HG03139 (cell line): ENCODE measurements around the gene ZNF444.
A peak's percentile ranks its signal among the peaks of the same experiment; 100 is the strongest.

ENCODE experiments used
- ATAC-seq: cut with Tn5 transposase; IDR thresholded peaks from one replicate; pipeline ENCODE4 v1.9.1; 2021; ENCODE audit not compliant: unreplicated experiment

The ZNF444 gene

DNA sequence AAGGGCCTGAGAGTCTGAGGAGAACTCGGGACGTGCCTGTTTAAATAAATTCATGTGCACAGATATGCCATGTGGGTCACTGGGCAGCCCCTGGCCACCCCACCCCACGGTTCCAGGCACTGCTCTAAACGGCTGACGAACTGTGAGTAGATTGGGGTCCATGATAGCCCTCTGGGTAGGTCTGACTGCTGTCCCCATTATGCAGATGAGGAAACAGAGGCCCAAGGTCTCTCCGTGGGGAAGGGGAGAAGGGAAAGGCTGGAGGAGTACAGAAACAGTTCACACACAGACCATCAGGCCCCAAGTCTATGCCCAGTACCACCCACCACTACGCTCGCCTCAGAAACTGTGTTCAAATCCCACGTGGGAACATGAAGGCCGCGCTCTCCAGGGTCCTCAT, 34.1 kb upstream of the ZNF444 start:
- no peak for ATAC-seq

DNA sequence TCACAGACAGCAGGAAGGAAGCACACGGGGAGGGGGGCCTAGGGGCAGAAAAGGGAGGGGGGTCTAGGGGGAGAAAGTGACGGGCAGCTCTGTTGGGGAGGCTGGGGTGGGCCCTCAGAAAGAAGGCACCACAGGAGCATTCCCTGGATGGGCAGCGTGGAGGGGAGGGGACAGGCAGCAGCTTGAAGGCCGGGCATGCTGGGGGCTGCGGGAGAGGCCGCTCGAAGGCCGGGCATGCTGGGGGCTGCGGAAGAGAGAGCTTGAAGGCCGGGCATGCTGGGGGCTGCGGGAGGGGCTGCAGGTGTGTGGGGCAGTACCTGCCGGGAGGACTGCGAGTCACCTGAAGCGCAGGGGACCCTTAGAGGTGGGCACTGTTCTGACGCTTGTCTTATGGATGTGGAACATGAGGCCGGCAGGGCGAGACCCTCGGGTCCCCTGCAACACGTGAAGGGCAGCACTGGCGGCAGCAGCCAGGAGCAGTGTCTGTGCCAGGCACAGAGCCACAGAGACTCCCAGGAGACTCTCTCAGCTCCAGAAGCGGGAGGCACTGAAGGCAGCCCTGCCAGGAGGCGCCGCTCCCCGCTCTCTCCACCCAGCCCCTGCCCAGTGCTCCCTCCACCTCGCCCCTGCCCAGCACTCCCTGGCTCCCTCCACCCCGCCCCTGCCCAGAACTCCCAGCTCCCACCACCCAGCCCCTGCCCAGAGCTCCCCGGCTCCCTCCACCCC, 33.3 kb upstream of the ZNF444 start:
- no peak for ATAC-seq

DNA sequence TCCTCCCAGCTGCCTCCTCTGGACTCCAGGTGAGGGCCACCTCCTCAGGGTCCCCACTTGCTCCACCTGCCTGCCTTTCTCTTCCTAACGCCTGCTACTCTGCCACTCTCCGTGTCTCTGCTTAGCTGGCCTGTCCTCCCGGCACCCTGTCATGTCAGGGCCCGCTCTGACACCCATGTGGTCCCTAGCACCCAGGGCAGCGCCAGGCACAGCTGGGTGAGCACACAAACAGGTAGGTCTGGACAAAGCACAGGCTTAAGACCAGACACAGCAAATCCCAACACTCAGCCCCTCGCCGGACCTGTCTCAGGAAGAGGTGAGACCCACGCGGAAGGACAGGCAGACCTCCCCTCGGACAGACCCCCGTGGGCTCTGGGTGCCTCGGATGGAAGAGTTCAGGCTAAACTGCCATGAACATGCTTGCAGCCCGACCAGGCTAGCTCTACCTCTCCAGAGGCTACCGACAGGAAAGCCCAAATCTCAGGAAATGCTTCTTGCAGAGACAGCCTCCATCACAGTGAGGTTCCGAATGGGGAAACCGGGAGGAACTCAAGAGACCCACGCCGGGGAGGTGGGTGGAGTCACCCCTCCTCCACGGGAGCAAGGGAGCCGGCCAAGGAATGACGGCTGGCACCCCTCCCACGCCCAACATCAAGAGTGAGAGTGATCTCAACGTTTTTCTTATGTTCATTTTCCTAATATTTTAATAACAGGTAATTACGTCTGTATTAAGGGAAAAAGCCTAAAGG, 32.5 kb upstream of the ZNF444 start:
- ATAC-seq: no peak

DNA sequence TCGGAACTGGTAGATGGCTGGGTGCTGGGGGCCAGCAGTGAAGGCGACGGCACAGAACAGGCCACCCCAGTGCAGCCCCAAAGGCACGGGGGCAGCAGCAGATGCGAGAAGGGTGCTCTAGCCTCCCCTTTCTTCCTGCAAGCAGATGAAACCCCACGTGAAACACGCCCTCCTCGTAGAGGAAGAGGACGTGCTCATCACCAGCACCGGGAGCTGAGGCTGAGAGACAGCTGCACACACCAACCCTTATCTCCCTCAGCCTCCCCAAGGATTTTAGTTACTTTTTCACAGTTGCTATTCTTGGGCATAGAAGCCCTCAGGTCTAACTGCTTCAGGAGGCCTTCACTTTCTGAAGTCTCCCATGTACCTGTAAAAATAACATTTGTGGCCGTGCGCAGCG, 31.9 kb upstream of the ZNF444 start:
- no peak for ATAC-seq

DNA sequence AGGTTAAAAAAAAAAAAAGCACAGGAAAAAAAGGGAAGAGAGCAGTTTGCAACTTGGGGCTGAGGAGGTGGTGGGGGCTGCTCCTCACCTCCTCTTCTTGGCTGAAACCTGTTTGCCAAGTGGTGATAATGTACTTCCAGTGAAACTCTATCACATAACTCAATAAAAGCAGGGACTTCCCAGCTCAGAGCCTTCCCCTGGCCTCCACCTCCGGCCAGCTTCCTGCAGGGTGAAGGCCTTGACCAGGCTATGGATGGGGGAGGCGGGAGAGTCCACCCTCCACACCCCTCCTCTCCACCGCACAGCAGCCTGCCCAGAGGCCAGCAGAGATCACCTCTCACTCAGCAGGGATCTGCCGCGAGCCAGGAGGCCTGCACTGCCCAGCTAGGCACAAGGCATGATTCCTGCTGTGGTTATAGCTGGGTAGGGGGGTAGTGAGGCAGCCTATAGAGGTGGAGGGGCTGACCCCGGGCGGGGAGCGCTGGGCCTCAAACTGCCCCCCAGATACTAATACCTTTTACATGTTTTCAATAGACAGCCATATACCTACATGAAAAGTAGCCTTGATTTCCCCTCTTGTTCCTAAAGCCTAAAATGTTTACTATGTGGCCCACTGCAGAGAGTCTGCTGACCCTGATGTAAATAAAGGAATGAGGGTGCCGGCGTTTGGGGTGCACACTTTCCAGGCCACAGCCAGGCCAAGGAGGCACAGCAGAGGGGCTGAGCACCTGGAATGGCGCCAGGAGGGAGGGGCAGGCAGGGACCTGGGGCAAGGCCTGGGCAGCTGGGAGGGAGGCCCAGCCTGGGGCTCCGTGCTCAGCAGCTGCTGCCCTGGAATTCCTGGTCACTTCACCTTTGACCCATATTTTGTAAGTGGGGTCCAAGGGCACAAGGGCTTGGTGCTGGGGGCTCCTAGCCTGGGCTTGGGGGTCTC, 30.3 kb upstream of the ZNF444 start:
- no peak for ATAC-seq

DNA sequence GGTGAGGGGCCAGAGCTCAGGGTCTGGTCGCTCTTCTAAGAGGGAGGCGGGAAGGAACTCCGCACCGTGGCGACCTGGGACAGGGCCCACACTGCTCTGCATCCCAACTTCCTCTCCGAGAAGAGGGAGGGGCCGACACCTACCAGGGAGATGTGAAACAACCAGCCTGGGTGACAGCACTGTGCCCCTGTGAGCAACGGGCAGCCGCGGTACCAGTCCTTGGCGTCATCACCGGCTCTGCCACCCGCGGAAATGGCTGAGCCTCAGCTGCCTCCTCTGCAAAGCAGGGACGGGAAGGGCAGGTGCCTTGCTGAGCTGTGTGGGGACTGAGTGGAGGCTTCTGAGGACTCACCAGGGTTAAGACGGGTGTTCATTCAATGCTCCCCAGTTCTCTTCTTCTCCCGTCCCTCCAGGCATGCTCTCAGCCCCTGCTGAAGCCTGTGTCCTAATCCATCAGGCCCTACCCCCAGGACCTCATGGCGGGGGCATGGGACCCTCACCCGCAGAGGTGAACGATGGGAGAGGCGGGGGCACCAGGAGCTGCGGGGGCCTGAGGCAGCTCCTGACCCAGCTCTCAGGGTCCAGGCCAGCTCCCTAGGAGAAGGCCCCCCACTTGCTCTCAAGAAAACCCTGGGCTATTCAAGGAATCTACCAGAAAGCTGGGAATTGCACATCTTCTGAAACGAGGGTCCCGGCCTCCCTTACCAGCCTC, 29.3 kb upstream of the ZNF444 start:
- ATAC-seq: no peak

DNA sequence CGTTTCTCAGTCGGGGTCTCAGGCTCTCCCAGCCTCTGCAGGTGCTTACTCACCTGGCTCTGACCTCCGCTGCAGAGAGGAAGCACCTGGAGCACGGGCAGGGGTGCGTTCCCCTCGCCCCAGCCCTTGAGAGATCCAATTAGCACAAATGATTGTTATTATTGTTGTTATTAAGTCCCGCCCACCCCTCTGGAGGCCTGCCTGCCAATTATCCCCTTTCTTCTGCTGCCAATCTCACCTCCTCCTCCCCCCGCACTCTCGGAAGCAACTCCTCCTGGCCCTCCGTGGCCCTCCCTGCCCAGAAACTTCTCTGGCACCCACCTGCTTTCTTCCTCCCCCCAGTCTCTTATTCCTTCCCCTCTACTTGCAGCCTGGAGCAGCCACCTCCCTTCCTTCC, 28.8 kb upstream of the ZNF444 start:
- ATAC-seq: no peak

DNA sequence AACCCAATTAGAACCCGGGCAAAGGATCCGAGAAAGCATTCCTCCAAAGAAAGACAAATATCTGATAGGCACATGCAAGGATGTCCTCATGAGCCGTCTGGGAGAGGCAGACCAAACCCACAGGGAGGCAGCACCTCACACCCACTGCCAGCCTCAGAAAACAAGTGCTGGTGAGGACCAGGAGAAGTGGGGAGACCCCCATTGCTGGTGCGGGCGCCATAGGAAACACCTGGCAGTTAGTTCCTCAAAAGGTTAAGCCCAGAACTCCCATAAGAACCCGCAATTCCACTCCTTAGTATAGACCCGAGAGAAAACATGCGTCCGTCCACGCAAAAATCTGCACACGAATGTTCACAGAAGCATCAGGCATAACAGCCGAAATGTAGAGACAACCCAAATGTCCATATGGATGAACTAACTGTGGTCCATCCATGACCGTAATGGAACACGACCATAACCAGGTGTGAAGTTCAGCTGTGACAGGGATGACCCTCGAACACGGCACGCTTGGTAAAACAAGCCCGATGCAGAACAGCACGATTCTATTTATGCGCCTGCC, 27.9 kb upstream of the ZNF444 start:
- ATAC-seq: no peak

DNA sequence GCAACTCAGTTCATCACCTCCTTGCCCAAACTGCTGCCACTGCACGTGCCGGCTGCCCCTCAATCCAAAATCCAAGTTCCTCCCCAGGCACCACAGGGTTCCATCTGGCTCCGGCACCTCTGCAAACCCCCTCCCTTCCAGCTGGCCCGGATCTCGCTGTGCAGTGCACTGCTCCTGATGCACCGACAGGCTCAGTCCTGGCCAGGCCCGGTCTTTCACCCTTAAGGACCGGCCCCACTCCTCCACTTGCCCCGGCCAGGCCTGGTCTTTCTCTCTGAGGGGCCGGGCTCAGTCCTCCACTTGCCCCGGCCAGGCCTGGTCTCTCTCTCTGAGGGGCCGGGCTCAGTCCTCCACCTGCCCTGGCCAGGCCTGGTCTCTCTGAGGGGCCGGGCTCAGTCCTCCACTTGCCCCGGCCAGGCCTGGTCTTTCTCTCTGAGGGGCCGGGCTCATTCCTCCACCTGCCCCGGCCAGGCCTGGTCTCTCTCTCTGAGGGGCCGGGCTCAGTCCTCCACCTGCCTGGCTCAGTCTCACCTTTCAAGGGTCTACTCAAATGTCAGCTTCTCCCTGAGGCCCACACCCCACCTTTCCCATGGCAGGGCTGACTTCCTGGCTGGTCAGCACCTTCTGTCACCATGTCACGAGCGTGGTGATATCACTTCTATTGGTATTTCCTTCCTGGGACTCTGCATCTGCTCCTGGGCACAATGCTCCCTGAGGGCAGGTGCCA, 26.9 kb upstream of the ZNF444 start:
- no peak for ATAC-seq

DNA sequence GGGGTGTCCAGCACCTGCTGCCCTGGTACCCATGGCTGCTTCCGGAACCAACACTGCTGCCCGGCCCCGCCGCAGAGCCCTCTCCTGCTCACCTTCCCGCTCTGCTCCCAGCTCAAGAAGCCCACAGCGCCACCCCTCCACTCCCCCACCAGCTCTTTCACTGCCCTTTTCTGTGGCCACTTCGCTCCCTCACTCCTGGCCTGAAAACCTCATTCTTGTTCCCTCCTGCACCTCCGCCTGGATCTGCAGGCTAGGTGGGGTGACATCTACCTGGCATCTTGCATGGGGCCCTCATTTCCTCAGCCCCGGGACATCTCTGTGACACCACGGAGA, 26.3 kb upstream of the ZNF444 start:
- ATAC-seq: no peak

DNA sequence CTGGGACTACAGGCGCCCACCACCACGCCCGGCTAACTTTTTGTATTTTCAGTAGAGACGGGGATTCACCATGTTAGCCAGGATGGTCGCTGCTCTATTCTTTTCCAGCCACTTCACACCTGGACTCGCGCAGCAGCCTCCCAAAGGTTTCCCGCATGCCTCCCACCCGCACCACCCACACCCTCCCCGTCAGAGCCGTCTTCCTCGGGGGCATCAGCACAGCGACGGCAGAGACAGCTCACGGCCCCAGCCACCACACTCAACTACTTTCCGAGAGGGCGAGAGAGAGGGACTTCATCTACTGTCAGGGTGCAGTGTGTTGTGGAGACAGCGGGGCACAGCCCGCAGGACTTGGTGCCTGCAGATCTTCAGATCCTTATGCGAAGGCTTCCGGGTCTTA, 25.6 kb upstream of the ZNF444 start:
- no peak for ATAC-seq

DNA sequence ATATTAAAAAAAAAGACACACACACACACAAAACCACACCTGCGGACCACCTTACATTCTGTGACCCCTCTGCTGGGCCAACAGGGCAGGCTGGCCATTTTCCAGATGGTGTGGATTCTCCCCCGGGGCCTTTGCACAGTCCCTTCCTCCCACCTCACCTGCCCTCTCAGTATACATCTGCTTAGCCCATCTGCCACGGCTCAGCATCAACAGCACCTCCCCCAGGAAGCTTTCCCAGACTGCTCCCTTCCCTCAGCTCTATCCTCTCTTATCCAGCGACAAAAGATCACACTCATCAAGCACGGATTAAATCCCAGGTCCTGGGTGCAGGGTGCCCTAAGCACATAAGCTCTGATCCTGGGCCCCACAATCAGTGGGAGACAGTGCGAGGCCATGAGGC, 24.5 kb upstream of the ZNF444 start:
- ATAC-seq: no peak

DNA sequence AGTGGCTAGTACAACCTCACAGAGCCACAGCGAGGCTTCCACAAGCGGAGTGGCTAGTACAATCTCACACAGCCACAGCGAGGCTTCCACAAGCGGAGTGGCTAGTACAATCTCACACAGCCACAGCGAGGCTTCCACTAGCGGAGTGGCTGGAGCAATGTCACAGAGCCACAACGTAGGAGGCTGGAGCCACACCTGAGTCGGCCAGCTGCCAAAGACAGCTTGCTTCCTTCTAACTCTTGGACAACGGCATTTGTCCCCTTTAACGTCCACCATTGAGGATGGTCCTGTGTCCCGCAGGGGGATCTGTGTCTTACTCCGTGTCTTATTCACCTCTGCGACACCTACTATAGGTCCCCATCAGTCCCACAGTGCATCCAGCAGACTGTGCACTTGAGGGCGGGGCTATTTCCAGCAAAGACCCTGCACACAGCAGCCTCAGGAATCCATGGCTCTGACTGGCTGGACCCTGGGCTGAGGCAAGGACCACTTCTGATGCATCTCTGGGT, 23.7 kb upstream of the ZNF444 start:
- ATAC-seq: no peak

DNA sequence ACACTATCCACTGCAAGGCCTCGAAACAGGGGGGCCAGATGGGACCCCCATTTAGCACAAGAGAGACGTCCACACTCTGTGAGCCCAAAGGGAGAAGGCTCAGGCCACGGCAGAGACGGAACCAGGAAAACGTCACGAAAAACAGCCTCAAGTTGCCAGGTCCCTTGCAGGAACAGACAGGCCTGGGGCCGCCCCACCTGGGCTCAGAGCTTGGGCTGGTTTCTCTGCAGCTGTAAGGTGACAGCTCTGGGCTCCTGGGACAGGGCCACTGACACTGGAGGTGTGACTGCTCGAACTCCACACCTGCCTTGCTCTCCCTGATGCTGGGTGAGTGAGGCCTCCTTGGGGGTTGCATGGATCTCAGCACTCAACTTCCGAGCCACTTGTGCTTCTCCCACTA, 23.2 kb upstream of the ZNF444 start:
- no peak for ATAC-seq

DNA sequence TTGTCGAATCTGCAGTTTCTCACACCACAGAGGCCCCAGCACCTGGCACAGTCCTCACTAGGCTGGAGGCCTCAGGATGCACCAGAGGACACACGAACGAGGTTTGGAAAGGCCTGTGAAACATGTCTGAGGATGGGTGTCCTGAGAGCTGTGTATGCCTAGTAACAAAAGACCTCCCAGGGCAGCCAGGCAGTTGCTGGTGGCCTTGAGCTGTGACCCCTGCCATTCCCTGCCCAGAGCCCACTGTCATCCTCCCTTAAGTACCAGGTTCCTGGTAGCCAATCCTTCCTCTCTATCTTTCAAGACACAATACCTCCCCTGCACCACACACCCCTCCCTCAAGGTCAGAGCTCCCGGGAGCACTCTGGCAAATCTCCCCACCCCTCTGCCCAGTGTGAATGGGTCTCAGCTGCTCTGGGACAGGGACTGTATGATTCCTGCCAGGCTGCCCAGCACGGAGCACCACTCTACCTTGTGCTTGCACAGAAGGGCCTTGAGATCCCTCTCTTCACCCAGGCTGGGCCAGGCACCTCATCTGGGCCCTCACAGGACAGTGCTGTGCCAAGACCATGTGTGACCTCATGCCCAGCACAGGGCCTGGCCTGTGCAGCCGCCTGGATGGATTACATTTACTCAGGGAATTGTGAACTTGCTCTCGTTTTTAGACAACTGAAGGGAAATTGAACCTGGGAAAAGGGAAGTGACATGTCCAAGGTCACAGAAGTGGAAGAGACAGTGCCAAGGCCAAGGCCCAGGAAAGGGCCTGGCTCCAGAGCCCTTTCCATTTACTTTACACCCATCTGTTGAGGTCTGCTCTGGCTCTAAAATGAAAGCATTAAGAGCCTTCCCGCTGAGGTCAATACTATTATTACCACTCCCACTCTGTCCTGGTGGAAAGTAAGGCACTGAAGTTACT, 22.2 kb upstream of the ZNF444 start:
- no peak for ATAC-seq

DNA sequence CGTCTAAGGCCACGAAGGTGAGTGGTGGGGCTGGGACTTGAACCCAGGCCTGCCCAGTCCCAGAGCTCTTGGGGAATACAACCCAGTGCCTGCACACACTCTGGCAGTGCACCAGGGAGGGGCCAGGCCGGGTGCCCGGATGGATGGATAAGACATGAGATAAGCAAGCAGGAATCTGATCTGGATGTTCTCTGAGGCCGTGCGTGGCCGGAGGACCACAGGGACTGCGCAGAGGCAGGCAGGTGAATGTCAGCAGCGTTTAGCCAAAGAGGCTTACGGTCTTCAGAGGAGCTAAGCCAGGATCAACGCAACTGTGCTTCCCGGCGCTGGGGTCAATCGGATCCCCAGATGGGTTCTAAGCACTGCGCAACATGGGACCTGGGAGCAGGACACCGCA, 21.5 kb upstream of the ZNF444 start:
- no peak for ATAC-seq

DNA sequence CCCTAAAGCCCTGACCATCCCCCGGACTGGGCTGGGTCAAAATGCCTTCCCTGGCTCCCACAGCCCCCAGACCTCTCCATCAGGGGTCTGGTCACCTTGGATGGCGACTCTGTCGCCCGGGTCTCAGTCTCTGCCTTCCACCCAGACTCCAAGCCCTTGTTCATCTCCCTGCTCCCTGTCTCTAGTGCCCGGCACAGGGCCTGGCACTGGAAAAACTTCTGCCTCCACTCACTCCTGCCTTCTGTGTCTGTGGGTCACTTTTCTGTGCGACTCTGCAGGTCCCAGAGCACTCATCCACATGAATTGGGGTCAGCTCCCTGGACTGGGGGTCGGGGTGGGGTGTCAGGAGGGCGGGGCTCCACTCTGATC, 21.1 kb upstream of the ZNF444 start:
- no peak for ATAC-seq

DNA sequence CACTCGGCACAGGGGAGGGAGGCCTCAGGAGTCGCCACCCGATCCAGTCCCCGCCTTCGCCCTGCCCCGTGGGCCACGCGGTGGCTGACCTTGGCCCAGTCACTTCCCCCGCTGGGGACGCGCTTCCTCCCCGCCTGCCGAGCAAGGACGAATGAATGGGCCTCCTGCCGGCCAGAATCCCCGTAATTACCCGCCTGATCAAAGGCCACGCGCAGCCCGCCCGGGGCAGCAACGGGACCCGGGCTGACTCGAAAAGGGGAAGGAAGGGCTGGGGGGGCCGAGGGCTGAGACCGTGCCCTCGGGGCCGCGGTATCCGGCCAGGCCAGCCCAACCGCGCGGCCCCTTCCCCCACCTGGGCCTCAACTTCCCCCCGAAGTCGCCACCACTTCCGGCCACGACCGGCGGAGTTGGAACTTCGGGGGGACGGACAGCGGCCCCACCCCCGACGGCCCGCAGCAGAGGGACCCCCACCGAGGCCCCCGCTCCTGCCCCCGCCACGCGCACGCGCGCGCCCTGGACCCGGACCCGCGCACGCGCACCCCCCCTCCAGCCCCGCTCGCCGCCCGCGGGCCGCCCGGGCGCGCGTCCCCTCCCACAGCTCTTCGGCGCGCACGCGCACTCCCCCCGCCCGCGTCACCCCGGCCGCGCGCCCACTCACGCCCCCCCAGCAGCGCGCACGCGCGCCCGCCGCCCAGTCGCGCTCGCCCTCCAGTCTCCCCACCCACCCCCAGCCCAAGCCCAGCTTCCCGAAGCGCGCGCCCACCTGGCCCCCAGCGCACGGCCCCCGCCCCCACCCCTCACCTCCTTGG, 20.5 kb upstream of the ZNF444 start:
- peak; percentile 25 for ATAC-seq
